ENCODE results near the gene UFD1. TPM values are rescaled to one million over a fixed set of nuclear protein-coding genes. Genes with fewer than 3 reads are reported as not detected.
A peak's percentile ranks its signal among the peaks of the same experiment; 100 is the strongest.

UFD1 gene
- total and polyA plus RNA-seq, 9 of the 15 experiments (the other 6 are each of a cell fraction or from before 2014, with no cell fraction given), result 238 to 645 (median 363) TPM

GRCh38 chr22:19432133-19432851, 46.7 kb downstream of the UFD1 start, which contains the start of gene MRPL40 (continued):
- TF ChIP-seq SREBF2 (CRISPR knock-in tag; IDR thresholded peaks at IDR 0.05), result no peak
- TF ChIP-seq NONO (IDR thresholded peaks at IDR 0.05; ENCODE audit: low read depth in 2 of 2, low read length in 1 of 2), result peak in 1 of 2 experiments; percentile 96; a peak in 2 of 4 replicates
- no peak for TF ChIP-seq ZSCAN29 (IDR thresholded peaks at IDR 0.05)
- TF ChIP-seq ZNF354B (CRISPR knock-in tag; IDR thresholded peaks at IDR 0.05), result peak; percentile 81; the same call in 1 of the 2 replicates
- peak; percentile 88 for TF ChIP-seq ZNF239 (CRISPR knock-in tag; IDR thresholded peaks at IDR 0.05)
- TF ChIP-seq ZBTB9 (CRISPR knock-in tag; IDR thresholded peaks at IDR 0.05), result peak; percentile 98
- TF ChIP-seq NR2C2 (CRISPR knock-in tag; IDR thresholded peaks at IDR 0.05), result no peak
- no peak for TF ChIP-seq NR2C2 (tag; IDR thresholded peaks at IDR 0.05)
- TF ChIP-seq ZBTB34 (CRISPR knock-in tag; IDR thresholded peaks at IDR 0.05), result no peak
- no peak for TF ChIP-seq FOSL1 (tag; conservative IDR thresholded peaks at IDR 0.05)
- TF ChIP-seq ZNF184 (CRISPR knock-in tag; IDR thresholded peaks at IDR 0.05), result no peak
- no peak for TF ChIP-seq ILF3 (IDR thresholded peaks at IDR 0.05; ENCODE audit: borderline replicate concordance)
- TF ChIP-seq ZFP36 (IDR thresholded peaks at IDR 0.05; ENCODE audit: low read depth, low read length, partially characterized antibody), result peak; percentile 80
- no peak for TF ChIP-seq SOX6 (IDR thresholded peaks at IDR 0.05)
- TF ChIP-seq ZZZ3 (IDR thresholded peaks at IDR 0.05), result no peak
- TF ChIP-seq ZFP91 (CRISPR knock-in tag; IDR thresholded peaks at IDR 0.05), result no peak
- peak; percentile 95; the same call in 1 of the 2 replicates for TF ChIP-seq ARID3B (CRISPR knock-in tag; IDR thresholded peaks at IDR 0.05; ENCODE audit: borderline replicate concordance)
- peak; percentile 60 to 95; a peak in 3 of 4 replicates for TF ChIP-seq ZMIZ1 (IDR thresholded peaks at IDR 0.05; ENCODE audit: low read depth in 2 of 2, low read length in 2 of 2)
